ENCODE results near the gene CRYBA1.

The CRYBA1 gene

DNA sequence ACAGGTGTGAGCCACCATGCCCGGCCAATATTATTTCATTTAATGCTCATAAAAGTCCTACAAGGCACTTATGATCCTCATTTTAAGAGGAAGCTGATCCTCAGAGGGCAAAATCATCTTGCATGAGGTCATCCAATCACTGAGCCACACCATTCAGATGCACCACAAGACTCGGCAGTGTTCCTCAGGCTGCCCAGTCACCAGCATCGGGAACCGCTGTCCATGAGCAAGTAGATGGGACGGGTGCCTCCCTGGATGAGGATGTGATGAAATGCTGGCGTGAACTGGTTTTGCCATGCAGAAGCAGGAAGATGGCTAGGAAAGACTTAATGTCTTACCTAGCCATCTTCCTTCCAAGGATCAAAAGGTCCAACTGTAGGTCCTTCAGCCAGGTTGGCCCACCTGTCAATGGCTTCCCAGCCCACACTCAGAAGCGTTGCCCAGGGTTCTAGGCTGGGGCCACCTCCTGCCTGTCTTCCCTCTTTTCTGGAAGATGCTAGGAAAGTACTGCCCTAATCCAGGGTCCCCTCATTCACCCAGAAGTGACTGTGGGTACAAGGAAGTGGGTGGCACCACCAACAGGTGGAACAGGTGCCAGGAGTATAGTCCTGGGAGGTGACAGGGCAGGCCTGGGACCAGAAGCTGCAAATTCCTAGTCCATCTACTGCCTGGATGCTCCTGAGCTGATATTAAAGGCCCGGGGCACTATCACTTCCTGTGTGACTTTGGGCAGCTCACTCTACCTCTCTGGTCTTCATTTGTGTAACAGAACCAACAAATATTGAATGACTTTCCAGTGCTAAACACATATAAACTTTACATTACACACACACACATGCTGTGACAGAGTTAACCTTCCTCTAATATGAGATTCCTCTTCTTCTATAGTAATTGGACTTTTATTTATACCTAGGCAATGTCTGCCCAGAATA lies 32.2 kb upstream of the CRYBA1 start:
- TF ChIP-seq POLR2AphosphoS5 (IDR thresholded peaks at IDR 0.05; ENCODE audit: low read depth, low read length), result no peak
- TF ChIP-seq, protein P1, sequence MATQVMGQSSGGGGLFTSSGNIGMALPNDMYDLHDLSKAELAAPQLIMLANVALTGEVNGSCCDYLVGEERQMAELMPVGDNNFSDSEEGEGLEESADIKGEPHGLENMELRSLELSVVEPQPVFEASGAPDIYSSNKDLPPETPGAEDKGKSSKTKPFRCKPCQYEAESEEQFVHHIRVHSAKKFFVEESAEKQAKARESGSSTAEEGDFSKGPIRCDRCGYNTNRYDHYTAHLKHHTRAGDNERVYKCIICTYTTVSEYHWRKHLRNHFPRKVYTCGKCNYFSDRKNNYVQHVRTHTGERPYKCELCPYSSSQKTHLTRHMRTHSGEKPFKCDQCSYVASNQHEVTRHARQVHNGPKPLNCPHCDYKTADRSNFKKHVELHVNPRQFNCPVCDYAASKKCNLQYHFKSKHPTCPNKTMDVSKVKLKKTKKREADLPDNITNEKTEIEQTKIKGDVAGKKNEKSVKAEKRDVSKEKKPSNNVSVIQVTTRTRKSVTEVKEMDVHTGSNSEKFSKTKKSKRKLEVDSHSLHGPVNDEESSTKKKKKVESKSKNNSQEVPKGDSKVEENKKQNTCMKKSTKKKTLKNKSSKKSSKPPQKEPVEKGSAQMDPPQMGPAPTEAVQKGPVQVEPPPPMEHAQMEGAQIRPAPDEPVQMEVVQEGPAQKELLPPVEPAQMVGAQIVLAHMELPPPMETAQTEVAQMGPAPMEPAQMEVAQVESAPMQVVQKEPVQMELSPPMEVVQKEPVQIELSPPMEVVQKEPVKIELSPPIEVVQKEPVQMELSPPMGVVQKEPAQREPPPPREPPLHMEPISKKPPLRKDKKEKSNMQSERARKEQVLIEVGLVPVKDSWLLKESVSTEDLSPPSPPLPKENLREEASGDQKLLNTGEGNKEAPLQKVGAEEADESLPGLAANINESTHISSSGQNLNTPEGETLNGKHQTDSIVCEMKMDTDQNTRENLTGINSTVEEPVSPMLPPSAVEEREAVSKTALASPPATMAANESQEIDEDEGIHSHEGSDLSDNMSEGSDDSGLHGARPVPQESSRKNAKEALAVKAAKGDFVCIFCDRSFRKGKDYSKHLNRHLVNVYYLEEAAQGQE (IDR thresholded peaks at IDR 0.05; ENCODE audit: insufficient read depth in 1 of 2, low read depth in 2 of 2, low read length in 2 of 2), result no peak
- TF ChIP-seq TAF1 (IDR thresholded peaks at IDR 0.05; ENCODE audit: borderline replicate concordance, insufficient read depth, low read length), result no peak
- TF ChIP-seq SIN3A (IDR thresholded peaks at IDR 0.05; ENCODE audit: borderline replicate concordance, insufficient read depth, low read length), result no peak
- no peak for TF ChIP-seq FOXP2 (optimal IDR thresholded peaks at IDR 0.05; ENCODE audit: borderline replicate concordance, extremely low read depth, extremely low read length, insufficient read depth)

DNA sequence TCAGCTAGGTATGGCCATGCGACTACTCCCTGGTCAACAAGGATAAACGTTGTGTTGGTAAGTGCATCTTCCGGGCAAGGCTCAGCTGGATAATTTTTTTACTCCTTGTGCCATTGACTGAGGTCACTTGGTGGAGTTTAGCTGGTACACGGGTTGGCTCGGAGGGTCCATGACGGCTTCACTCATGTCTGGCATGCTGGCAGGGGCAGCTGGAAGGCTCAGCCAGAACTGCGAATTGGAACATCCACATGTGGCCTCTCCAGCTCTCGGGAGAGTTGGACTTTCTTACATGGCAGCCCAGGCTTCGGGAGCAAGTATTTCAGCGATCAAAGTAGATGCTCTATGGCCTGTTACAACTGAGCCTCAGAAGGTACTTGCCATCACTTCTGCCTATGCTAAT lies 31.5 kb upstream of the CRYBA1 start:
- no peak for TF ChIP-seq TAF1 (IDR thresholded peaks at IDR 0.05; ENCODE audit: borderline replicate concordance, insufficient read depth, low read length)
- TF ChIP-seq, protein P1 (IDR thresholded peaks at IDR 0.05; ENCODE audit: insufficient read depth in 1 of 2, low read depth in 2 of 2, low read length in 2 of 2), result no peak
- no peak for TF ChIP-seq SIN3A (IDR thresholded peaks at IDR 0.05; ENCODE audit: borderline replicate concordance, insufficient read depth, low read length)
- no peak for TF ChIP-seq POLR2AphosphoS5 (IDR thresholded peaks at IDR 0.05; ENCODE audit: low read depth, low read length)
- no peak for TF ChIP-seq FOXP2 (optimal IDR thresholded peaks at IDR 0.05; ENCODE audit: borderline replicate concordance, extremely low read depth, extremely low read length, insufficient read depth)

DNA sequence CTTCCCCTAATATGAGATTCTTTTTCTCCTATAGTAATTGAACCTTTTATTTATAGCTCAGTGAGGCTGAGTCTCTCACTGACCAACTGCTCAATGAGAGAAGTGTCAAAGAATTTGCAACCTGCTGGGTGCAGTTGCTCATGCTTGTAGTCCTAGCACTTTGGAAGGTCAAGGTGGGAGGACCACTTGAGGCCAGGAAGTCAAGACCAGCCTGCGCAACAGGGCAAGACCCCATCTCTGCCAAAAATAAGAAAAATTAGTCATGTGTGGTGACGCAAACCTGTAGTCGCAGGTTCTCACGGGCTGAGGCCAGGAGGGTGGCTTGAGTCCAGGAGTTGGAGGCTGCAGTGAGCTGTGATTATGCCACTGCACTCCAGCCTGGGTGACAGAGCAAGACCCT lies 30.9 kb upstream of the CRYBA1 start:
- no peak for TF ChIP-seq FOXP2 (optimal IDR thresholded peaks at IDR 0.05; ENCODE audit: borderline replicate concordance, extremely low read depth, extremely low read length, insufficient read depth)
- TF ChIP-seq SIN3A (IDR thresholded peaks at IDR 0.05; ENCODE audit: borderline replicate concordance, insufficient read depth, low read length), result no peak
- TF ChIP-seq POLR2AphosphoS5 (IDR thresholded peaks at IDR 0.05; ENCODE audit: low read depth, low read length), result no peak
- TF ChIP-seq, protein P1 (IDR thresholded peaks at IDR 0.05; ENCODE audit: insufficient read depth in 1 of 2, low read depth in 2 of 2, low read length in 2 of 2), result no peak
- no peak for TF ChIP-seq TAF1 (IDR thresholded peaks at IDR 0.05; ENCODE audit: borderline replicate concordance, insufficient read depth, low read length)

DNA sequence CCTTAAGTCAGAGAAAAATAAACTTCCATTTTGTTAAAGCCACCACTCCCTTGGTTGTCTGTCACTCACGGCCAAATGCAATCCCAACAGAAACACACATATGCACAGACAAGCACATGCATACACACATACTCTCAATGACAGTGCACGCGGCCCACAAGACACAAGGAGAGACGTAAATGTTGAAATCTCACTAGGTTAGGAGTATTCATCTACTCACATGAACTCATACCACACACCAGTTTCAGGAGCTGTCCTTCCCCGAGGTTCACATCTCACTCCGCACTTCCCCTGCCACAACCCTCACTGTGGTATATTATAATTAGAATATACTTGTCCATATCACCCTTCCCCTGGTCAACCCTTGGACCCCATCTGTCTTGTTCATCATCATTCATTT lies 30.5 kb upstream of the CRYBA1 start:
- TF ChIP-seq SIN3A (IDR thresholded peaks at IDR 0.05; ENCODE audit: borderline replicate concordance, insufficient read depth, low read length) (no peak), POLR2AphosphoS5 (IDR thresholded peaks at IDR 0.05; ENCODE audit: low read depth, low read length) (no peak), FOXP2 (optimal IDR thresholded peaks at IDR 0.05; ENCODE audit: borderline replicate concordance, extremely low read depth, extremely low read length, insufficient read depth) (no peak)

DNA sequence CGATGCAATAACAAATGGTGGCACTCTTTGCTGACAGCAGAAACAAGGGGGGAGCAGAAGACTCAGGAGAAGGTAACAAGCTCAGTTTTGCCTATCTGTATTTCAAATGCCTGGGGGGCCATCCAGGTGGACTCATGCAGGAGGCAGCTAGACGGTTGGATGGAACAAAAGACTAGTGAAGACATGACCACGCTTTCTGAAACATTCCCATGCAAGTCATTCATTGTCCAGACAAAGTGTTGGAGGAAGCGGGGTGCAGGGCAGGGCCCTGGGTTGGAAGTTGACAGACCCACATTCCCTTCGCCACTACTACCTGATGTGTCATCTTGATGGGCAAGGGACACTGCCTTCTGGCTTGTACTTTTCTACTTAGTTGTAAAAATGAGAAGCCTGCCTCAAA lies 29.8 kb upstream of the CRYBA1 start:
- TF ChIP-seq, protein P1 (IDR thresholded peaks at IDR 0.05; ENCODE audit: insufficient read depth in 1 of 2, low read depth in 2 of 2, low read length in 2 of 2), result no peak
- TF ChIP-seq TAF1 (IDR thresholded peaks at IDR 0.05; ENCODE audit: borderline replicate concordance, insufficient read depth, low read length) (no peak), SIN3A (IDR thresholded peaks at IDR 0.05; ENCODE audit: borderline replicate concordance, insufficient read depth, low read length) (no peak), POLR2AphosphoS5 (IDR thresholded peaks at IDR 0.05; ENCODE audit: low read depth, low read length) (no peak)

All from PFSK-1 (cell line).